ENCODE results near the gene CHRM2.

CHRM2 gene

DNA sequence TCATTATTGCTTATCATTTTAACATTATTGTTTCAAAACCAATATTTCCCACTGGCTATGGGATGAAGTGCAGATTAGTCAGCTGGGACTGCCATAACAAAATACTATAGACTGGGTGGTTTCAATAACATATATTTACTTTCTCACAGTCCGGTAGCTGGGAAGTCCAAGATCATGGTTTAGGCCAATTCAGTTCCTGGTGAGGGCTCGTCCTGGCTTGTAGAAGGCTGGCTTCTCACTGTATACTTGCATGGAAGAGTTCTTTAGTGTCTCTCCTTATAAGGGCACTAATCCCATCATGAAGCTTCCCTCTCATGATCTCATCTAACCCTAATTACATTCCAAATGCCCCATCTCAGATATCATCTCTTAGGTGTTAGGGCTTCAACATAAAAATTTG, 101.3 kb downstream of the CHRM2 start:
- H3K4me3 ChIP-seq (ENCODE audit: low read depth, low read length), result no peak overlapping the region
- TF ChIP-seq, protein P1, sequence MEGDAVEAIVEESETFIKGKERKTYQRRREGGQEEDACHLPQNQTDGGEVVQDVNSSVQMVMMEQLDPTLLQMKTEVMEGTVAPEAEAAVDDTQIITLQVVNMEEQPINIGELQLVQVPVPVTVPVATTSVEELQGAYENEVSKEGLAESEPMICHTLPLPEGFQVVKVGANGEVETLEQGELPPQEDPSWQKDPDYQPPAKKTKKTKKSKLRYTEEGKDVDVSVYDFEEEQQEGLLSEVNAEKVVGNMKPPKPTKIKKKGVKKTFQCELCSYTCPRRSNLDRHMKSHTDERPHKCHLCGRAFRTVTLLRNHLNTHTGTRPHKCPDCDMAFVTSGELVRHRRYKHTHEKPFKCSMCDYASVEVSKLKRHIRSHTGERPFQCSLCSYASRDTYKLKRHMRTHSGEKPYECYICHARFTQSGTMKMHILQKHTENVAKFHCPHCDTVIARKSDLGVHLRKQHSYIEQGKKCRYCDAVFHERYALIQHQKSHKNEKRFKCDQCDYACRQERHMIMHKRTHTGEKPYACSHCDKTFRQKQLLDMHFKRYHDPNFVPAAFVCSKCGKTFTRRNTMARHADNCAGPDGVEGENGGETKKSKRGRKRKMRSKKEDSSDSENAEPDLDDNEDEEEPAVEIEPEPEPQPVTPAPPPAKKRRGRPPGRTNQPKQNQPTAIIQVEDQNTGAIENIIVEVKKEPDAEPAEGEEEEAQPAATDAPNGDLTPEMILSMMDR (IDR thresholded peaks at IDR 0.05; ENCODE audit: low read depth, low read length), result no peak

DNA sequence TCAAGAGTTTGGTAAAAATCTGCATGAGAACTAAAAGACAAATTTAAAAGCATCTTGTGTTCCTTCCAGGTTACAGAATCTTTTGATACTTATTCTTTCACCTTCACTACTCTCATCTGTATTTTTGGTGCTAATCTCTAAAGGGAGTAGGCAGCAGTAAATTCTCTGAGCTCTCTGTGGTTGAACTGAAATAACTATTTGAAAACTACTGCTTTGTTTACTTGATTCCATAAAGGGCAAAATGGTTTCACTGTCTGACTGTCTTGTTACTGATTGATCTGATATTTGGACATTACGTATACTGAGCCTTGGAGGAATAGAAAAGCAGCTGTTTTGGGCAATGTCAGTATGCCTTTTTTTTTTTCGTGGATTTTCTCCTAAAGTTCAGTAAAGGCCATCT, 103.3 kb downstream of the CHRM2 start:
- no peak overlapping the region for H3K4me3 ChIP-seq (ENCODE audit: low read depth, low read length)
- TF ChIP-seq, protein P1 (IDR thresholded peaks at IDR 0.05; ENCODE audit: low read depth, low read length), result no peak

DNA sequence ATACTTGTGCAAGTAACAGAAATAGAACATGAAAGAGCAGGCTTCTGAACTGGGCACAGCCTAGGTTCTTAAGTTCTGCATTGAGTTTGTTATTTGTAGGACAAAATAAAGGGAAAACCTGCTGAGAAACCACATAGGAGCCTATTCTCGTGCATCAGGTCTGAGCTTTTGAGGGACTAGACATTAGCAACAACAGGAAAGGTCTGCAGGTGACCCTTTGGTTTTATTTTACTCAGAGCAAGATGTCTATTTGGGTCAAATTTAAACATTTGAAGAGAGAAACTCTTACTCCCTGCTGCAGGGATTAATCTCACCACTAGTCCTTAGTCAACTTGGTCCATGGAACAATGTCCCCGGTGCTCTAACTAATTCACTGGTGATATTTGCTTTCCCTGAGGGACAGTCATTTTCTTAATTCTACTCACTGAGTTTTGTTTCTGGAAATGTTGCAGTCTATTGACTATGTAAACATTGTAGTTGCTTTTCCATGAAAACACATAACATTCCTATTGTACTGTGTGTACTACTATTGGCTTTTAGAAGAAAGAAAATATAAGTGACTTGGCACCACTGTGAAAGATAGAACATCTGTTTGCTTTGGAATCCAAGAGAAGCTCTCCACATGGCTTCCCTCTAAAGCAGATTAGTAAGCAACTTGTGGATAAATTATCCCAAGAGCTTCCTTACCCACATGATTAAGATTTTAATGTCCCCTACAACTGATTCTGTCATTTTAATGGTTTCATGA, 108.2 kb downstream of the CHRM2 start:
- H3K4me3 ChIP-seq (ENCODE audit: low read depth, low read length), result no peak overlapping the region
- TF ChIP-seq, protein P1 (IDR thresholded peaks at IDR 0.05; ENCODE audit: low read depth, low read length), result no peak

DNA sequence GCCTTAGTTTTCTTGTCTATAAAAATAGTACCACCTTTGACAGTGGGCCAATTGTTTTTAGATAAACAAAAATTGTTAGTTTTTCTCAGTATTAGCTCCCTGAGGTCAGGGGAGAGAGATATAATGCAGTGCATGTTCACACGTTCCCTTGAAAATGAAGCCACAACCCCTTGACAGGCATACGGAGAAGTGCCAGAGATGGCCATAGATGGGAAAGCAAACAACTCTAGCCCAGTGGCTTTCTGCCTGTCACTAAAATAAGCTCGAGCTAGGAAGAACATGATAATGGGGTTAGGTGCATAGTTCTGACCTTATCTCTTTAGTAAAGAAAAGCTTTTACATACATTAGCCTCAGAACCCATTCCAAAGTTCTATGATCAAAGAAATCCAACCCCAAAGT, 124.9 kb downstream of the CHRM2 start:
- TF ChIP-seq, protein P1 (IDR thresholded peaks at IDR 0.05; ENCODE audit: low read depth, low read length), result no peak
- no peak overlapping the region for H3K4me3 ChIP-seq (ENCODE audit: low read depth, low read length)

DNA sequence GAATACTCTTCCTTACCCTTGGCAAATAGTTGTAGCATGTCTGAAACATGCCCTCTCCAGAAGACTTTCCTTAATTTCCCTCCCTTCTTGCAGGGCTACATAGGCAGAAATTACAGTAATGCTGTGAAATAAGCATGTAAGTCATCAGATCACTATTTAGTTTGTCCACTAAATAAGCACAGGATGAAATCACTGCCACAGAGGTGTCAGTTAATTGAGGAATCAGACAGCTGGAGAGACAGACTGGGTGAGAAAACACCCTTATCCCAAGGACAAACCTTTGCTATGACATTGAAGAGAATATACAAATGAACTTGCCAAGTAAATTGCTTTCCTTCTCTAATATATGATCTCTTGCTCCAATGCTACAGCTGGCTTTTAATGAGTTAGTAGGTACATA, 129.3 kb downstream of the CHRM2 start:
- no peak overlapping the region for H3K4me3 ChIP-seq (ENCODE audit: low read depth, low read length)
- TF ChIP-seq, protein P1 (IDR thresholded peaks at IDR 0.05; ENCODE audit: low read depth, low read length), result no peak

DNA sequence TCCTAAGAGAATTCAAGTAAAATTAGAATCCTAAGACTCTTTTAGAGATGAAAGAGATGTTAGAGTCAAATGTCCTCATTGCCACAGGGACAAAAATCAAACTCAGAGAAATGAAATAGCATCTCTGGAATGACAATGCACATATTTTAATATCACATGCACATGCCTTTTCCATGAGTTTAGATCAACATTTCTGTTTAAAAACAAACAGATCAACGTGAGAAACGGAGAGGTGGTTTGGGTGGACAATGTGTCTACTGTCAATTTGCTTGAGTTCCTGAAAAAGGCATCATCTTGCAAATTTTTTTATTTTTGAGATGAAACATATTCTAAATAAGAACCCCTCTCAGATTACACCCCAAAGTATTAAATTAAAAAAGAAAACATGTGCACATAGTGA, 130.0 kb downstream of the CHRM2 start:
- TF ChIP-seq, protein P1 (IDR thresholded peaks at IDR 0.05; ENCODE audit: low read depth, low read length), result no peak
- no peak overlapping the region for H3K4me3 ChIP-seq (ENCODE audit: low read depth, low read length)

DNA sequence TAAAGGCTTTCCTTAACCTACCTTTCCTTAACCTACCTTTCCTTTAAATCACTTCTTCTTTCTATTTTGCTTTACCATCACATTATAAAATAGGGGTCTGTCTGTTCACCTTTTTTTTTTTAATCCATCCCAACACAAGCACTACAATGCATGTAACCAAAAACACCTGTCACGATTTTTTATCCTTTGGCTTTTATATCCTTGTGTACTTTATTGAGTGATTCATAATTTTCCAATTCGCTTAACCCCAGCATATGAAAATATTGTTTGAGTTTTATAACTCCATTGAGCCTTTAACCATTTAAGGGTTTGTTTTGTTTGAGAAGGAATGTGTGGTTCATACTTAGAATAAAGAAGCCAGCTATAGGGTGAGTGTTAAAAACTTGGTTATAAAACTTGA, 132.2 kb downstream of the CHRM2 start:
- TF ChIP-seq, protein P1 (IDR thresholded peaks at IDR 0.05; ENCODE audit: low read depth, low read length), result no peak
- H3K4me3 ChIP-seq (ENCODE audit: low read depth, low read length), result no peak overlapping the region

Measured in WI38 (cell line).